GM21515 (cell line): ENCODE results near the gene DISC1.

ENCODE experiments used
- ATAC-seq: cut with Tn5 transposase; IDR thresholded peaks from one replicate; pipeline ENCODE4 v1.9.1; 2021; ENCODE audit not compliant: unreplicated experiment

Gene DISC1

GRCh38 chr1:231803353-231803752 is 176.8 kb downstream of the DISC1 start:
- no peak for ATAC-seq

- ATAC-seq, result peak; percentile 91
Observed at GRCh38 chr1:231806623-231807495, 180.3 kb downstream of the DISC1 start.

GRCh38 chr1:231807541-231807940 is 181.0 kb downstream of the DISC1 start:
- no peak for ATAC-seq

GRCh38 chr1:231808116-231808515 is 181.5 kb downstream of the DISC1 start:
- ATAC-seq, result no peak

- ATAC-seq, result no peak
Observed at GRCh38 chr1:231808990-231809389, 182.4 kb downstream of the DISC1 start.

GRCh38 chr1:231810415-231810814 is 183.8 kb downstream of the DISC1 start:
- ATAC-seq, result no peak

GRCh38 chr1:231814021-231814420 is 187.4 kb downstream of the DISC1 start:
- no peak for ATAC-seq

- no peak for ATAC-seq
Observed at GRCh38 chr1:231814521-231814920, 187.9 kb downstream of the DISC1 start.

GRCh38 chr1:231817801-231818200 is 191.2 kb downstream of the DISC1 start:
- no peak for ATAC-seq

- ATAC-seq, result no peak
Observed at GRCh38 chr1:231818337-231818736, 191.7 kb downstream of the DISC1 start.

GRCh38 chr1:231821281-231821680 is 194.7 kb downstream of the DISC1 start:
- ATAC-seq, result no peak

- no peak for ATAC-seq
Observed at GRCh38 chr1:231822041-231822440, 195.5 kb downstream of the DISC1 start.

GRCh38 chr1:231826566-231826965 is 200.0 kb downstream of the DISC1 start:
- no peak for ATAC-seq

- ATAC-seq, result no peak
Observed at GRCh38 chr1:231827337-231828105, 200.9 kb downstream of the DISC1 start.

- no peak for ATAC-seq
Observed at GRCh38 chr1:231828182-231828920, 201.8 kb downstream of the DISC1 start.

- ATAC-seq, result no peak
Observed at GRCh38 chr1:231829332-231829731, 202.7 kb downstream of the DISC1 start.

- ATAC-seq, result no peak
Observed at GRCh38 chr1:231836227-231836893, 209.8 kb downstream of the DISC1 start.

GRCh38 chr1:231838521-231838920 is 211.9 kb downstream of the DISC1 start:
- no peak for ATAC-seq

- no peak for ATAC-seq
Observed at GRCh38 chr1:231839999-231840398, 213.4 kb downstream of the DISC1 start.

- ATAC-seq, result no peak
Observed at GRCh38 chr1:231841616-231842344, 215.2 kb downstream of the DISC1 start.
